Effector memory CD4-positive, alpha-beta T cell (primary cell): Measurements from ENCODE around the gene MYH11.

Experiments
- DNase-seq, 3 donors: peaks; one replicate each; pipeline ENCODE4 v3.0.0-alpha.2; 2020
- H3K27ac ChIP-seq: 2 replicates; pipeline ENCODE4 v1.7.0; 2013; ENCODE audit warnings: mild to moderate bottlenecking, low read length, moderate library complexity; ENCODE audit not compliant: insufficient read depth, poor library complexity, severe bottlenecking
- H3K27me3 ChIP-seq: replicated peaks from 2 replicates; pipeline ENCODE4 v1.7.0; 2013; ENCODE audit warnings: mild to moderate bottlenecking, low read length; ENCODE audit not compliant: insufficient read depth, control insufficient read depth, poor library complexity, severe bottlenecking
- H3K36me3 ChIP-seq: 2 replicates; pipeline ENCODE4 v1.7.0; 2013; ENCODE audit warnings: mild to moderate bottlenecking, low read length, moderate library complexity; ENCODE audit not compliant: control insufficient read depth, insufficient read depth
- H3K4me1 ChIP-seq: 2 replicates; pipeline ENCODE4 v1.7.0; 2013; ENCODE audit warnings: low read length, mild to moderate bottlenecking; ENCODE audit not compliant: control insufficient read depth, insufficient read depth, poor library complexity, severe bottlenecking
- H3K4me3 ChIP-seq: 2 replicates; pipeline ENCODE4 v1.7.0; 2013; ENCODE audit warnings: low read length, low read depth, mild to moderate bottlenecking; ENCODE audit not compliant: insufficient read depth, poor library complexity, severe bottlenecking
- H3K9me3 ChIP-seq: 2 replicates; pipeline ENCODE4 v1.7.0; 2013; ENCODE audit warnings: mild to moderate bottlenecking, low read length, moderate library complexity; ENCODE audit not compliant: control insufficient read depth

Gene MYH11

GRCh38 chr16:15765116-15765515 is 91.7 kb downstream of the MYH11 start:
- no peak for DNase-seq

GRCh38 chr16:15764112-15764511 is 92.7 kb downstream of the MYH11 start:
- Histone ChIP-seq H3K27me3 (no peaks in the 10 kb centered on the region), H3K36me3 (no peaks in the 10 kb centered on the region), H3K4me3 (no peak overlapping the region), H3K9me3 (no peaks in the 10 kb centered on the region), H3K4me1 (no peaks in the 10 kb centered on the region), H3K27ac (no peak overlapping the region)
- no peak for DNase-seq

More at GRCh38 chr16:15765116-15765515, 91.7 kb downstream of the MYH11 start:
- H3K27ac ChIP-seq, result no peak overlapping the region
- no peaks in the 10 kb centered on the region for H3K9me3 ChIP-seq
- no peaks in the 10 kb centered on the region for H3K4me1 ChIP-seq
- no peaks in the 10 kb centered on the region for H3K27me3 ChIP-seq
- H3K4me3 ChIP-seq, result no peak overlapping the region
- no peaks in the 10 kb centered on the region for H3K36me3 ChIP-seq

GRCh38 chr16:15760129-15760528 is 96.7 kb downstream of the MYH11 start:
- H3K4me1 ChIP-seq, result no peaks in the 10 kb centered on the region
- H3K4me3 ChIP-seq, result no peak overlapping the region
- no peak overlapping the region for H3K27ac ChIP-seq
- no peaks in the 10 kb centered on the region for H3K27me3 ChIP-seq
- no peaks in the 10 kb centered on the region for H3K9me3 ChIP-seq
- DNase-seq, result no peak
- no peaks in the 10 kb centered on the region for H3K36me3 ChIP-seq

GRCh38 chr16:15759070-15759469 is 97.8 kb downstream of the MYH11 start:
- Histone ChIP-seq H3K36me3 (no peaks in the 10 kb centered on the region), H3K4me3 (no peak overlapping the region), H3K27me3 (no peaks in the 10 kb centered on the region), H3K9me3 (no peaks in the 10 kb centered on the region), H3K4me1 (no peaks in the 10 kb centered on the region), H3K27ac (no peak overlapping the region)
- no peak for DNase-seq

- H3K27me3 ChIP-seq, result no peaks in the 10 kb centered on the region
- no peaks in the 10 kb centered on the region for H3K9me3 ChIP-seq
- no peaks in the 10 kb centered on the region for H3K4me1 ChIP-seq
- no peak overlapping the region for H3K4me3 ChIP-seq
- no peaks in the 10 kb centered on the region for H3K36me3 ChIP-seq
- no peak overlapping the region for H3K27ac ChIP-seq
- no peak for DNase-seq
Measured at GRCh38 chr16:15757630-15758251, 99.1 kb downstream of the MYH11 start.

- no peak overlapping the region for H3K27ac ChIP-seq
- H3K9me3 ChIP-seq, result no peaks in the 10 kb centered on the region
- DNase-seq, result no peak
- H3K27me3 ChIP-seq, result no peaks in the 10 kb centered on the region
- H3K36me3 ChIP-seq, result no peaks in the 10 kb centered on the region
- no peaks in the 10 kb centered on the region for H3K4me1 ChIP-seq
- no peak overlapping the region for H3K4me3 ChIP-seq
Measured at GRCh38 chr16:15757077-15757386, 99.8 kb downstream of the MYH11 start.

- Histone ChIP-seq H3K4me1 (no peaks in the 10 kb centered on the region), H3K27me3 (no peaks in the 10 kb centered on the region), H3K9me3 (no peaks in the 10 kb centered on the region), H3K27ac (no peak overlapping the region), H3K4me3 (no peak overlapping the region), H3K36me3 (no peaks in the 10 kb centered on the region)
- DNase-seq, result no peak
Measured at GRCh38 chr16:15754821-15755534, 101.8 kb downstream of the MYH11 start.

- Histone ChIP-seq H3K36me3 (no peaks in the 10 kb centered on the region), H3K4me1 (no peaks in the 10 kb centered on the region), H3K27ac (no peak overlapping the region), H3K27me3 (no peaks in the 10 kb centered on the region), H3K4me3 (no peak overlapping the region), H3K9me3 (no peaks in the 10 kb centered on the region)
- DNase-seq, result no peak
Measured at GRCh38 chr16:15752717-15753488, 103.9 kb downstream of the MYH11 start.

- H3K27me3 ChIP-seq, result no peaks in the 10 kb centered on the region
- no peaks in the 10 kb centered on the region for H3K9me3 ChIP-seq
- no peaks in the 10 kb centered on the region for H3K36me3 ChIP-seq
- H3K4me3 ChIP-seq, result no peak overlapping the region
- H3K27ac ChIP-seq, result no peak overlapping the region
- DNase-seq, result no peak
- H3K4me1 ChIP-seq, result no peaks in the 10 kb centered on the region
Measured at GRCh38 chr16:15751940-15752339, 104.9 kb downstream of the MYH11 start.

GRCh38 chr16:15749985-15750384 is 106.8 kb downstream of the MYH11 start:
- no peaks in the 10 kb centered on the region for H3K9me3 ChIP-seq
- H3K4me1 ChIP-seq, result no peaks in the 10 kb centered on the region
- DNase-seq, result no peak
- H3K27ac ChIP-seq, result no peak overlapping the region
- no peak overlapping the region for H3K4me3 ChIP-seq
- no peaks in the 10 kb centered on the region for H3K36me3 ChIP-seq
- no peaks in the 10 kb centered on the region for H3K27me3 ChIP-seq
